Loucy (cell line): Measurements from ENCODE around the gene SEMA5B.

Experiments used
- H2AFZ ChIP-seq: fragments of 200-600 bp; sonication (generic); 2 replicates; pipeline ENCODE4 v1.6.0; 2016; ENCODE audit warnings: antibody characterized with exemption, mild to moderate bottlenecking, low read length, moderate library complexity
- H3F3A ChIP-seq: fragments of 200-600 bp; 2 replicates; pipeline ENCODE4 v1.6.0; 2016; ENCODE audit warnings: antibody characterized with exemption, low read depth, mild to moderate bottlenecking
- H3K27me3 ChIP-seq: fragments of 200-600 bp; sonication (generic); 2 replicates; pipeline ENCODE4 v1.6.1; 2014; ENCODE audit warnings: low read length, mild to moderate bottlenecking; ENCODE audit not compliant: insufficient read depth, poor library complexity, severe bottlenecking
- H3K36me3 ChIP-seq: fragments of 200-600 bp; sonication (generic); 2 replicates; pipeline ENCODE4 v1.6.1; 2016; ENCODE audit warnings: low read length; ENCODE audit not compliant: insufficient read depth
- H3K4me1 ChIP-seq: fragments of 200-600 bp; sonication (generic); 2 replicates; pipeline ENCODE4 v1.5.1; 2014; ENCODE audit warnings: low read length, mild to moderate bottlenecking; ENCODE audit not compliant: insufficient read depth, poor library complexity, severe bottlenecking
- H3K4me2 ChIP-seq: fragments of 200-600 bp; sonication (generic); 2 replicates; pipeline ENCODE4 v1.6.0; 2014; ENCODE audit warnings: antibody characterized with exemption, low read length, low read depth, mild to moderate bottlenecking; ENCODE audit not compliant: poor library complexity, severe bottlenecking
- H3K4me3 ChIP-seq: fragments of 200-600 bp; sonication (generic); 2 replicates; pipeline ENCODE4 v1.5.1; 2014; ENCODE audit warnings: low read length, mild to moderate bottlenecking, mixed read lengths; ENCODE audit not compliant: poor library complexity, severe bottlenecking
- H3K79me2 ChIP-seq: fragments of 200-600 bp; sonication (generic); 2 replicates; pipeline ENCODE4 v1.6.1; 2014; ENCODE audit warnings: low read length; ENCODE audit not compliant: insufficient read depth
- H3K9ac ChIP-seq: fragments of 200-600 bp; sonication (generic); 2 replicates; pipeline ENCODE4 v1.6.0; 2014; ENCODE audit warnings: mild to moderate bottlenecking, low read depth, low read length, moderate library complexity; ENCODE audit not compliant: poor library complexity, severe bottlenecking
- H3K9me2 ChIP-seq: fragments of 200-600 bp; sonication (generic); replicated peaks from 2 replicates; pipeline ENCODE4 v1.6.1; 2016; ENCODE audit warnings: low read depth, low read length, mixed read lengths
- H3K9me3 ChIP-seq: fragments of 200-600 bp; sonication (generic); 2 replicates; pipeline ENCODE4 v1.6.1; 2014; ENCODE audit warnings: mild to moderate bottlenecking, antibody characterized with exemption, low read length, low read depth; ENCODE audit not compliant: insufficient read depth
- H4K20me1 ChIP-seq: fragments of 200-600 bp; sonication (generic); 2 replicates; pipeline ENCODE4 v1.6.0; 2014; ENCODE audit warnings: antibody characterized with exemption, low read length, mild to moderate bottlenecking; ENCODE audit not compliant: insufficient read depth, poor library complexity, severe bottlenecking
- EZH2phosphoT487 ChIP-seq: fragments of 200-600 bp; IDR thresholded peaks from 2 replicates; pipeline ENCODE4 v1.6.1; 2018; ENCODE audit warnings: antibody characterized with exemption, mild to moderate bottlenecking, moderate library complexity, borderline replicate concordance
- TF ChIP-seq, protein P1 (sequence below): fragments of 200-600 bp; sonication (generic); conservative IDR thresholded peaks from 2 replicates; pipeline ENCODE4 v1.5.1; 2014; ENCODE audit warnings: mild to moderate bottlenecking, antibody characterized with exemption, low read length

The SEMA5B gene

DNA sequence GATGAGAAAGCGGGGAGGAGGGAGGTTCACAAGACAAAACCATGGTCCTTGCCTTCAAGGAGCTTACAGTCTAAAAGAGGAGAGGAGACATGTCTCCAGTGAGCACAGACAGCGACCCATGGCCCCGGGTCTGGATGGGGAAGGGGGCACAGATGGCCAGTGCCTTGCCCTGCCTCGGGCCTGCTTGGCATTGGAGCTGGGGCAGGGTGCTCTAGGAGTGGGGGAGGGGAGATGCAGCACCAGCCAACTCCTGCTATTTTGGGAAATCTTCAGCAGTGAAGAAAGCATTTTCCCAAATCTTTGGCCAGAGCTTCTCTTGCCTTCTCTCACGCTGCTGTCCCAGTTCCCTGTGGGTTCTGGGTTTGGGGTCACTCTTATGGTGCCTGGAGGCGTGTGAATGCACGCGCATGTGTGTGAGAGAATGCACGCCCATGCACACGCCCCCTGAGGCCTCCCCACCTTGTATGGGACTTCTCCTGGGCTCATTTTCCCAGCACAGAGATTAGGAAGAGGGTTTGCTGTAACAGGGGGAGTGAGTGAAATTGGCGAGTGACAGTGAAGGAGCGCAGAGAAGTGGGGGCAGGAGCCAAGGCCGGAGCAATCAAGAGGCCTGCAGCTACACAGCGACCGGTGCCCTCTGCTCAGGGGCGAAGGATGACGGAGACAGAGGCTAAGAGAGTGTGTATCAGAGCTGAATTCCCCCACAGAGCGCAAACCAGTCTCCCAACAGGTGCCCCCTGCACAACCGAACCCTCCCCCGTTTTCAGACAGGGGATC, 71.5 kb downstream of the SEMA5B start:
- H2AFZ ChIP-seq: no peak overlapping the region
- H3K9ac ChIP-seq: no peak overlapping the region
- H3K36me3 ChIP-seq: no peaks in the 10 kb centered on the region
- H4K20me1 ChIP-seq: no peaks in the 10 kb centered on the region
- no peaks in the 10 kb centered on the region for H3F3A ChIP-seq
- H3K4me3 ChIP-seq: no peak overlapping the region
- H3K9me2 ChIP-seq: no peaks in the 10 kb centered on the region
- H3K4me2 ChIP-seq: no peak overlapping the region
- no peaks in the 10 kb centered on the region for H3K27me3 ChIP-seq
- H3K9me3 ChIP-seq: no peaks in the 10 kb centered on the region
- no peak for TF ChIP-seq EZH2phosphoT487
- TF ChIP-seq, protein P1, sequence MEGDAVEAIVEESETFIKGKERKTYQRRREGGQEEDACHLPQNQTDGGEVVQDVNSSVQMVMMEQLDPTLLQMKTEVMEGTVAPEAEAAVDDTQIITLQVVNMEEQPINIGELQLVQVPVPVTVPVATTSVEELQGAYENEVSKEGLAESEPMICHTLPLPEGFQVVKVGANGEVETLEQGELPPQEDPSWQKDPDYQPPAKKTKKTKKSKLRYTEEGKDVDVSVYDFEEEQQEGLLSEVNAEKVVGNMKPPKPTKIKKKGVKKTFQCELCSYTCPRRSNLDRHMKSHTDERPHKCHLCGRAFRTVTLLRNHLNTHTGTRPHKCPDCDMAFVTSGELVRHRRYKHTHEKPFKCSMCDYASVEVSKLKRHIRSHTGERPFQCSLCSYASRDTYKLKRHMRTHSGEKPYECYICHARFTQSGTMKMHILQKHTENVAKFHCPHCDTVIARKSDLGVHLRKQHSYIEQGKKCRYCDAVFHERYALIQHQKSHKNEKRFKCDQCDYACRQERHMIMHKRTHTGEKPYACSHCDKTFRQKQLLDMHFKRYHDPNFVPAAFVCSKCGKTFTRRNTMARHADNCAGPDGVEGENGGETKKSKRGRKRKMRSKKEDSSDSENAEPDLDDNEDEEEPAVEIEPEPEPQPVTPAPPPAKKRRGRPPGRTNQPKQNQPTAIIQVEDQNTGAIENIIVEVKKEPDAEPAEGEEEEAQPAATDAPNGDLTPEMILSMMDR: no peak
- no peaks in the 10 kb centered on the region for H3K79me2 ChIP-seq
- H3K4me1 ChIP-seq: no peaks in the 10 kb centered on the region

DNA sequence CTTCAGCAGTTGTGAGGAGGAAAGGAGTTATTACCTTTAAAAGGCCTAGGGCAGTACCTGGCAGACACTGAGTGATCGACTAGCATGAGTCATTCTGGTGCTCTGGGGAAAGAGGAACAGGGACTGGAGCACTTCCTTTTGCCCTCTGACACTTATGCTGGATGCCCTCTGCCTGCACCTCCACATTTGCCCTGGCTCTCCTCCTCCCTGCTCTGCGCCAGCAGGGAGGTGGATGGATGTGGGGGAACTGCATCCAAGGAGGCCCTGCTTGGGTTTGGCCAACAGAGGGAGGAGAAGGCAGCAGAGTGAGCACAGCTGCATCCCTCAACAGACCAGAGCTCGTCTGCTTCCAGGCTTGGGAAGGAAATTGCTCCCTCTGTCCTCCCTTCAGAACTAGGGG, 75.0 kb downstream of the SEMA5B start:
- Histone ChIP-seq H3K9me2 (no peaks in the 10 kb centered on the region), H3K36me3 (no peaks in the 10 kb centered on the region), H3K4me3 (no peak overlapping the region), H3F3A (no peaks in the 10 kb centered on the region), H4K20me1 (no peaks in the 10 kb centered on the region), H3K27me3 (no peaks in the 10 kb centered on the region), H3K4me1 (no peaks in the 10 kb centered on the region), H3K9ac (no peak overlapping the region), H3K4me2 (no peak overlapping the region), H3K79me2 (no peaks in the 10 kb centered on the region), H2AFZ (no peak overlapping the region), H3K9me3 (no peaks in the 10 kb centered on the region)
- TF ChIP-seq EZH2phosphoT487: no peak
- TF ChIP-seq, protein P1: no peak

DNA sequence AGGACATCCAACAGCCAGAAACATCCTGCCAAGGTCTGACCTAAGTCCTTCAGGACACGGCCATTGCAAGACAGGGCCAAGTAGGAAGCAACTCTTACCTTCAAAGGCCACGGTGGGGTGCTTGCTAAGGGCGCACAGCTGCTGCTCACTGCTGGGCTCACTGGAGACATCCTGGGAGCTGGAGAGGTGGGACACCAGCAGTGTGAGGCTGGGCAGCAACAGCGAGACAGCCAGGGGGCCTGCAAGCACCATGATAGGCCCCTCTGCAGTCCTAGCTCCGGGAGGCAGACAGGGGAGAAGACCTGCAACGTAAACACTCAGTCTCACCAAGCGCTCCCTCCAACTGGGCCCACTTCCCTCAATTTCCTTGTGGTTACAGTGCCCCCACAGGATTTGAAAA, 79.2 kb downstream of the SEMA5B start:
- no peaks in the 10 kb centered on the region for H3K9me2 ChIP-seq
- no peak overlapping the region for H3K4me3 ChIP-seq
- no peak overlapping the region for H2AFZ ChIP-seq
- no peaks in the 10 kb centered on the region for H3K36me3 ChIP-seq
- H3F3A ChIP-seq: no peaks in the 10 kb centered on the region
- no peaks in the 10 kb centered on the region for H3K4me1 ChIP-seq
- no peak overlapping the region for H3K4me2 ChIP-seq
- no peak overlapping the region for H3K9ac ChIP-seq
- H3K27me3 ChIP-seq: no peaks in the 10 kb centered on the region
- H3K79me2 ChIP-seq: no peaks in the 10 kb centered on the region
- no peaks in the 10 kb centered on the region for H4K20me1 ChIP-seq
- no peaks in the 10 kb centered on the region for H3K9me3 ChIP-seq
- no peak for TF ChIP-seq EZH2phosphoT487
- TF ChIP-seq, protein P1: peak; percentile 42
